Ishikawa (cell line): ENCODE data around the gene LAMB4.

Experiments used
- CEBPB ChIP-seq: IDR thresholded peaks from 2 replicates; pipeline ENCODE4 v1.6.1; 2012
- EP300 ChIP-seq: IDR thresholded peaks from 2 replicates; pipeline ENCODE4 v1.6.1; 2012; ENCODE audit warnings: borderline replicate concordance
- MAX ChIP-seq: IDR thresholded peaks from 2 replicates; pipeline ENCODE4 v1.6.1; 2012
- RAD21 ChIP-seq: IDR thresholded peaks from 2 replicates; pipeline ENCODE4 v1.6.1; 2012; ENCODE audit warnings: low read depth
- TEAD4 ChIP-seq: IDR thresholded peaks from 2 replicates; pipeline ENCODE4 v1.6.1; 2012

GRCh38 chr7:107982042-107982840 lies 147.9 kb downstream of the LAMB4 start:
- TF ChIP-seq RAD21 (no peak), EP300 (no peak), CEBPB (no peak), MAX (no peak), TEAD4 (no peak)
